HepG2 (cell line): ENCODE data around the gene ZNF189. TPM values are rescaled to one million over a fixed set of nuclear protein-coding genes. Genes with fewer than 3 reads are reported as not detected.
A peak's percentile ranks its signal among the peaks of the same experiment; 100 is the strongest.

ENCODE experiments used
- ATAC-seq: fragments of 200-7000 bp; cut with Tn5 transposase; 3 replicates; pipeline ENCODE4 v1.9.1; 2020; ENCODE audit warnings: mild to moderate bottlenecking, moderate library complexity
- BruUV-seq: library from RNA; stranded (reverse); fragments of 400-500 nt; replicated peaks from 2 replicates; lab custom pipeline; 2021; lab: Mats Ljungman, UMichigan
- CTCF ChIA-PET: fragments of 300-600 bp; formaldehyde crosslinking; extraction: SDS; loops from one replicate; lab custom pipeline; 2021; ENCODE audit warnings: low total read pairs, inconsistent platforms, low intra/inter-chr PET ratio; lab: Yijun Ruan, JAX
- POLR2A ChIA-PET: fragments of 350-600 bp; sonication (Branson Sonifier 250); formaldehyde crosslinking; loops from one replicate; lab custom pipeline; 2020; ENCODE audit warnings: antibody characterized with exemption, inconsistent platforms; lab: Yijun Ruan, JAX
- DNase-seq: peaks from one replicate; pipeline ENCODE4 v3.0.0-alpha.2; 2015; ENCODE audit warnings: low spot score
- FAIRE-seq: peaks from 3 replicates; lab custom pipeline; 2011; peaks lifted over from hg19 to GRCh38; lab: Jason Lieb, UNC
- H2AFZ ChIP-seq: one replicate; pipeline ENCODE4 v1.6.1; 2011; ENCODE audit warnings: low read length, inconsistent platforms
- H3K27ac ChIP-seq: fragments of 300-600 bp; 3 replicates; pipeline ENCODE4 v1.8.0; 2011; ENCODE audit warnings: mixed run types, mild to moderate bottlenecking, mixed read lengths, low read length, inconsistent platforms; ENCODE audit not compliant: insufficient read depth; ENCODE audit errors: extremely low read length
- H3K27me3 ChIP-seq, 2 experiments: fragments of 200-600 bp in 1 of 2; 2 replicates in 1 of 2; 3 replicates in 1 of 2; pipeline versions ENCODE4 v1.6.0 to v1.8.0; 2011; ENCODE audit warnings: low read length in 2 of 2, mild to moderate bottlenecking in 2 of 2, moderate library complexity in 2 of 2, inconsistent platforms in 1 of 2; ENCODE audit not compliant: insufficient read depth in 2 of 2, control insufficient read depth in 1 of 2
- H3K36me3 ChIP-seq, 2 experiments: fragments of 200-600 bp in 1 of 2; replicated peaks in 1 of 2; 2 replicates in 1 of 2; 3 replicates in 1 of 2; pipeline versions ENCODE4 v1.5.1 to v1.8.0; 2011; ENCODE audit warnings: low read length in 2 of 2, inconsistent platforms in 1 of 2; ENCODE audit not compliant: insufficient read depth in 2 of 2, control insufficient read depth in 1 of 2
- H3K4me1 ChIP-seq: 2 replicates; pipeline ENCODE4 v1.5.1; 2012; ENCODE audit warnings: low read length, inconsistent platforms; ENCODE audit not compliant: insufficient read depth
- H3K4me2 ChIP-seq: 2 replicates; pipeline ENCODE4 v1.6.0; 2011; ENCODE audit warnings: low read depth, low read length, inconsistent platforms
- H3K4me3 ChIP-seq, 3 experiments: fragments of 200-600 bp in 1 of 3; sonication (generic), shearing (Covaris generic) in 1 of 3; replicated peaks in 1 of 3; 2 replicates each; pipeline ENCODE4 v1.5.1; 2011 to 2016; ENCODE audit warnings: low read length in 3 of 3, inconsistent platforms in 2 of 3, low read depth in 2 of 3, mild to moderate bottlenecking in 2 of 3, control low read depth in 1 of 3, mixed read lengths in 1 of 3; ENCODE audit not compliant: insufficient read depth in 1 of 3
- H3K79me2 ChIP-seq: one replicate; pipeline ENCODE4 v1.6.1; 2011; ENCODE audit warnings: low read length, inconsistent platforms; ENCODE audit not compliant: insufficient read depth
- H3K9ac ChIP-seq: 2 replicates; pipeline ENCODE4 v1.6.0; 2011; ENCODE audit warnings: mild to moderate bottlenecking, low read depth, low read length, inconsistent platforms; ENCODE audit not compliant: insufficient read depth
- H3K9me3 ChIP-seq: 2 replicates; pipeline ENCODE4 v1.5.1; 2012; ENCODE audit warnings: mild to moderate bottlenecking, low read length
- H4K20me1 ChIP-seq: 2 replicates; pipeline ENCODE4 v1.6.0; 2011; ENCODE audit warnings: inconsistent platforms, mild to moderate bottlenecking, low read length, moderate library complexity; ENCODE audit not compliant: insufficient read depth
- AHR ChIP-seq: IDR thresholded peaks from 2 replicates; pipeline ENCODE4 v1.6.1; 2018; ENCODE audit warnings: missing genetic modification reagents, missing compliant biosample characterization
- ARID3A ChIP-seq: IDR thresholded peaks from 2 replicates; pipeline ENCODE4 v1.6.1; 2012; ENCODE audit warnings: low read depth, low read length, improper control_type of control experiment
- CEBPB ChIP-seq: IDR thresholded peaks from 2 replicates; pipeline ENCODE4 v1.6.1; 2011; ENCODE audit warnings: low read depth, low read length, improper control_type of control experiment, borderline replicate concordance
- CEBPG ChIP-seq: IDR thresholded peaks from 2 replicates; pipeline ENCODE4 v1.6.1; 2016
- DRAP1 ChIP-seq: IDR thresholded peaks from 2 replicates; pipeline ENCODE4 v1.6.1; 2016; ENCODE audit warnings: missing genetic modification reagents, missing compliant biosample characterization
- E2F5 ChIP-seq: sonication (generic); formaldehyde crosslinking; conservative IDR thresholded peaks from 2 replicates; pipeline ENCODE4 v1.4.0; 2020; ENCODE audit warnings: missing genetic modification reagents
- ELF4 ChIP-seq: sonication (generic); formaldehyde crosslinking; IDR thresholded peaks from 2 replicates; pipeline ENCODE4 v1.5.0; 2020; ENCODE audit warnings: missing genetic modification reagents, mild to moderate bottlenecking, moderate library complexity, borderline replicate concordance
- FLYWCH1 ChIP-seq: sonication (generic); formaldehyde crosslinking; IDR thresholded peaks from 2 replicates; pipeline ENCODE4 v1.8.1; 2023; ENCODE audit warnings: mild to moderate bottlenecking, missing genetic modification reagents
- GATAD2A ChIP-seq: IDR thresholded peaks from 2 replicates; pipeline ENCODE4 v1.6.1; 2016
- GPBP1L1 ChIP-seq: sonication (generic); formaldehyde crosslinking; IDR thresholded peaks from 2 replicates; pipeline ENCODE4 v1.5.0; 2020; ENCODE audit warnings: mild to moderate bottlenecking, missing genetic modification reagents
- GTF2F1 ChIP-seq: fragments of 150-350 bp; IDR thresholded peaks from 2 replicates; pipeline ENCODE4 v1.6.1; 2014; ENCODE audit warnings: low read length
- HMG20B ChIP-seq: conservative IDR thresholded peaks from 2 replicates; pipeline ENCODE4 v1.6.1; 2016; ENCODE audit warnings: missing genetic modification reagents, missing compliant biosample characterization
- HNRNPH1 ChIP-seq: fragments of 200-400 bp; formaldehyde crosslinking; optimal IDR thresholded peaks from 2 replicates; pipeline ENCODE3; 2017; ENCODE audit warnings: mild to moderate bottlenecking, low read depth, low read length
- MAFK ChIP-seq, 2 experiments: IDR thresholded peaks in 1 of 2; conservative IDR thresholded peaks in 1 of 2; 2 replicates each; pipeline ENCODE4 v1.6.1; 2011; ENCODE audit warnings: improper control_type of control experiment in 2 of 2, low read length in 2 of 2
- NAIF1 ChIP-seq: sonication (generic); formaldehyde crosslinking; IDR thresholded peaks from 2 replicates; pipeline ENCODE4 v1.5.0; 2020; ENCODE audit warnings: mild to moderate bottlenecking, missing genetic modification reagents, borderline replicate concordance
- NCOA1 ChIP-seq: sonication (generic); formaldehyde crosslinking; IDR thresholded peaks from 2 replicates; pipeline ENCODE4 v1.9.0; 2021; ENCODE audit warnings: missing genetic modification reagents
- NCOA5 ChIP-seq: sonication (generic); formaldehyde crosslinking; IDR thresholded peaks from 2 replicates; pipeline ENCODE4 v1.4.0; 2020; ENCODE audit warnings: missing genetic modification reagents
- RORA ChIP-seq: sonication (generic); formaldehyde crosslinking; IDR thresholded peaks from 2 replicates; pipeline ENCODE4 v1.5.0; 2020; ENCODE audit warnings: mild to moderate bottlenecking, missing genetic modification reagents, moderate library complexity
- SALL2 ChIP-seq: sonication (generic); formaldehyde crosslinking; IDR thresholded peaks from 2 replicates; pipeline ENCODE4 v1.8.1; 2023; ENCODE audit warnings: mild to moderate bottlenecking, missing genetic modification reagents, inconsistent platforms
- SCMH1 ChIP-seq: sonication (generic); formaldehyde crosslinking; IDR thresholded peaks from 2 replicates; pipeline ENCODE4 v1.9.0; 2021; ENCODE audit warnings: missing genetic modification reagents, mild to moderate bottlenecking, borderline replicate concordance
- ZFAT ChIP-seq: sonication (generic); formaldehyde crosslinking; conservative IDR thresholded peaks from 2 replicates; pipeline ENCODE4 v1.8.1; 2023; ENCODE audit warnings: missing genetic modification reagents, inconsistent platforms
- ZNF24 ChIP-seq: fragments of 450-650 bp; IDR thresholded peaks from 2 replicates; pipeline ENCODE4 v1.6.1; 2017; ENCODE audit warnings: antibody characterized with exemption, mild to moderate bottlenecking
- ZNF552 ChIP-seq: sonication (generic); formaldehyde crosslinking; IDR thresholded peaks from 2 replicates; pipeline ENCODE4 v1.9.0; 2022; ENCODE audit warnings: missing genetic modification reagents, mild to moderate bottlenecking, borderline replicate concordance
- ZNF569 ChIP-seq: sonication (generic); formaldehyde crosslinking; IDR thresholded peaks from 2 replicates; pipeline ENCODE4 v1.5.0; 2020; ENCODE audit warnings: mild to moderate bottlenecking, missing genetic modification reagents, moderate library complexity, borderline replicate concordance
- ZNF674 ChIP-seq: sonication (generic); formaldehyde crosslinking; IDR thresholded peaks from 2 replicates; pipeline ENCODE4 v1.5.0; 2020; ENCODE audit warnings: low read depth, mild to moderate bottlenecking, missing genetic modification reagents
- in situ Hi-C: cut with HindIII; loops from 2 replicates; pipeline ENCODE4 v1.10.0; 2017; ENCODE audit warnings: low pct_unique_long_range_greater_than_20kb; ENCODE audit not compliant: extremely low pct_ligation_motif_present
- intact Hi-C: fragments of 100-400 bp; cut with micrococcal nuclease; formaldehyde crosslinking; loops from one replicate; pipeline ENCODE4 v1.10.0; 2022; ENCODE audit not compliant: unreplicated experiment
- polyA plus RNA-seq, 8 experiments: library from polyadenylated mRNA; depleted of rRNA in 3 of 8; stranded (reverse) in 7 of 8; unstranded in 1 of 8; fragments of >200 nt; fragmentation: Illumina TruSeq in 4 of 8; extraction: Trizol in 4 of 8; gene quantifications; 2 replicates each; pipeline versions ENCODE4 v1.2.1 to v1.2.3, GENCODE V29; 2011 to 2016; ENCODE audit warnings: low read depth in 4 of 8, missing spikeins in 1 of 8, mixed read lengths in 1 of 8; ENCODE audit not compliant: insufficient read depth in 1 of 8
- total RNA-seq, 5 experiments: library from RNA; depleted of rRNA; stranded (reverse); fragments of >200 nt; fragmentation: Illumina TruSeq; extraction: Trizol; gene quantifications; 2 replicates each; pipeline ENCODE4 v1.2.3, GENCODE V29; 2016; ENCODE audit warnings: low read depth in 1 of 5

ZNF189 gene
- total and polyA plus RNA-seq, 2 of the 13 experiments (the other 11 are each of a cell fraction or from before 2014, with no cell fraction given): 8.4 to 50.0 TPM

GRCh38 chr9:101417977-101418376 is 19.3 kb downstream of the ZNF189 start:
- POLR2A ChIA-PET: interaction anchor here (3.2 kb wide), 1 partner anchor 9 kb away, joined by 11 read pairs; no protein-coding TSS in a partner anchor
- Histone ChIP-seq H3K79me2 (peaks cover 5% of the 10 kb centered on the region), H3K9ac (no peak overlapping the region), H3K4me1 (peaks cover 66% of the 10 kb centered on the region), H2AFZ (no peak overlapping the region), H3K9me3 (no peaks in the 10 kb centered on the region), H3K4me2 (no peak overlapping the region), H3K27ac (no peak overlapping the region), H4K20me1 (no peaks in the 10 kb centered on the region), H3K36me3 (no peaks in the 10 kb centered on the region), H3K27me3 (no peaks in the 10 kb centered on the region), H3K4me3 (no peak overlapping the region)
- intact Hi-C loops (no loop called here), in situ Hi-C loops (no loop called here)
- BruUV-seq: no TSS peak
- ATAC-seq (no peak), DNase-seq (no peak), FAIRE-seq (no peak)
- CTCF ChIA-PET: no interaction called here
- TF ChIP-seq RORA (CRISPR knock-in tag) (no peak), NCOA1 (CRISPR knock-in tag) (no peak), CEBPG (peak; percentile 51), ELF4 (no peak), ZNF24 (no peak), GATAD2A (CRISPR knock-in tag) (0 out of 2 replicates have a peak, but pooled peaks have one; percentile 18), AHR (CRISPR knock-in tag) (no peak), E2F5 (CRISPR knock-in tag) (no peak), ARID3A (no peak), GTF2F1 (no peak), ZFAT (CRISPR knock-in tag) (no peak), HNRNPH1 (no peak), NCOA5 (CRISPR knock-in tag) (no peak), GPBP1L1 (CRISPR knock-in tag) (no peak), ZNF674 (CRISPR knock-in tag) (no peak), NAIF1 (CRISPR knock-in tag) (no peak), ZNF552 (CRISPR knock-in tag) (no peak), DRAP1 (CRISPR knock-in tag) (no peak), MAFK (conservative IDR thresholded peaks at IDR 0.05 in 1 of 2, IDR thresholded peaks at IDR 0.05 in 1 of 2; ENCODE audit: low read length in 2 of 2) (no peak), CEBPB (peak; percentile 53), ZNF569 (CRISPR knock-in tag) (no peak), SCMH1 (CRISPR knock-in tag) (no peak), HMG20B (CRISPR knock-in tag) (0 out of 2 replicates have a peak, but pooled peaks have one; percentile 32), SALL2 (CRISPR knock-in tag) (no peak), FLYWCH1 (no peak)
